ENCODE data around the gene C2orf49.

C2orf49 gene

DNA sequence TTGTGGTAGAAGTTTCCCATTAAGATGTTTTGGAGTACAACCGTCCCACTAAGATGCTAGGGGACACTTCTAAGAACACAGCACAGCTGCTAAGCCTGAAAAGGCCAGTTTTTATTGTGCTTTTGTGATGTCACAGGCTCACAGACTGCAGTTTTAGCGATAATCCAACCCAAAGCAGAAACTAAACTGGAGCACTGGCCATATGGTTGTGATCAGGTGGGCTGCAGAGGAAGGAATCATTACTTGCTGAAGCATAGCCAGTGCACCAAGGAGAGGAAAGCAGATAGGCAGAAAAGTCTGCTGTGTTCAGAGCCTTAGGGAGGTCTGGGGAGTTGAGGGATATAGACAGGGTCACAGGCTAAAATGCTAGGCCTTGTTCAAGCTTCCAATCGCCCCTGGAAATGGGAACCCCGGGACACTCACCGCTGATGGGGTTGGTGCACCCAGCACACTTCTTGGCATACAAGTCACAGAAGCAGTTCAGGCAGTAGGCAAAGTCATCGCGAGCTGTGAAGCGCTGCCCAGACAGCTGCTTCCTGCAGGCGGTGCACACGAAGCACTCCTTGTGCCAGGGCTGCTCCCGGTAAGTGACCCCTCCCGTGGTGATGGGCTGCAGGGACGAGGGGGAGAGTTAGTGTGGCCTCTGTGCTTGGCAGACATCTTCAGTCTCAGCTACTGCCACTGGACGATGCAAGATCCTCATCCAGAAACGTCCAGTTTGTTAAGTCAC lies 25.7 kb downstream of the C2orf49 start:
- no peak for FAIRE-seq

DNA sequence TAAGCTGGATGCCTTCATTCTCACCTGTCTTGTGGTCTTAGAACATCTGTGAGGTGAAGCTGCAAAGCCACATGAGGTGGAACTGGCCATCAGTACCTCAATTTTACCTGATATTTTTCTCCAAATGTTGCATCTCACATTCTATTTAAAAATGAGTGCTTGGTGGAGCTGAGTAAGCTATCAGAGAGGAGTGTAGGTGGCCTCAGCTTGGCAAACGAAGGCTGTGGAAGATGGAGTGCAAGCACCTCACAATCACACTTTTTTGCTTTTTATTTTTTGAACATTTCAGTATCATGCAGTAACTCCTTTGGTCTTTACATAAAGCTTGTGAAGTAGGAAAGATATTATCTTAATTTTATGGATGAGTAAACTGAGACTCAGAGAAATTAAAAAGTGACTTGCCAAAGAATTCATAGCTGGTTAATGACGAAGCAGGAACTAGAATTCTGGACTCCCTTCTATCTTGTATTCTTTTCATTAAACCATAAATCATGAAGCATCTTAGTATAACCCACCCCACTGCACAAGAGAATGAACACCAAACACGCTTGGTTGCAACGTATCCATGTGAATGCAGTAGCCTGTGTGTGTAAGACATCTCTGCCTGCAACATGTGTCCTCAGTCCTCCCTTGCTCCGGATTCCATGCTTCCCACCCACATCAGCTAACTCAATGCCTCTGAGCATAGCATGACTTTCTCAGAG lies 27.2 kb downstream of the C2orf49 start:
- no peak for FAIRE-seq

DNA sequence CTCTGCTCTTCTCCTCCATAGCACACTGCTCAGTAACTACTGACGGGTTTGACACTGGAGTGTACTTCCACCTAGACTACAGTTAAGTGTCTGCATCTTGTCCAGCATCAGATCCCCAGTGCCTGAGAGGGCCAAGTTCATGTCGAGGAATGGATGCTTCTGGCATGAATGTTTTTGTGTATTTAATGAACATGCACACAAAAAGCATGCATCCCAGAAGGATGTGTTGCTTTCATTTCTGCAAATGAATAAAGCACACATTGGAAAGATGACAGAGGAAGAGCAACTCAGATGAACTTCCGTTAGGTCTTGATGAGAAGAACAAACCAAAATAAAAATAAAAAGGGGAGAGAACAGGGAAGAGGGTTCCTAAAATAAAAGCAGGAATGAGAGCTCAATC lies 27.9 kb downstream of the C2orf49 start:
- FAIRE-seq = no peak

DNA sequence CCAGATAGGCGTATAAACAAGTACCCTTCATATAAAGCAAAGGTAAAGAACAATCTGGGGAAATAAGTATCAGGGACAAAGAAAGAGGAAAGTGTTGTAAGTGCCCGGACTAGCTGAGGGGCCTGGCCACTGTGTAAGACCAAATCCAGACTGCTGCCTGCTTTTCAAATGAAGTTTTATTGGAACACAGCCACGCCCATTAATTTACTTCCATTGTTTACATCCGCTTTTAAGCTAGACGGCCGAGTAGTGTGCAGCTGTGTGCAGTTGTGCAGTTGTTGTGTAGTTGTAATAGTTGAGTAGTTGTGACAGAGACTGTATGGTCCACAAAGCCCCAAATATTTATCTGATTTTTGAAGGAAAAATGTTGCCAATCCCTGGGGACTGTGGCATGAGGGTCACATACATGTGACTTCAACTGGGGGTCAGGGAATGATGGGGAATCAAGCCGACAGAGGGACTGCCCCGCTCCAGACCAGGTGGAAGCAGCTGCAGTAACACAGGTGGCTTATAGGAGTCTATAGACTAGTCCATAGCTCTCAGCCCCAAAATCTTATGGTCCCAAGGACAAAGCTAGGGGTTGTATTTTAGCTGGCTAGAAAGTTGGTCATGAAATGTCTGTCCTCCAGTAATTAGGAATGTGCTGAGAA lies 31.5 kb downstream of the C2orf49 start:
- FAIRE-seq = no peak

DNA sequence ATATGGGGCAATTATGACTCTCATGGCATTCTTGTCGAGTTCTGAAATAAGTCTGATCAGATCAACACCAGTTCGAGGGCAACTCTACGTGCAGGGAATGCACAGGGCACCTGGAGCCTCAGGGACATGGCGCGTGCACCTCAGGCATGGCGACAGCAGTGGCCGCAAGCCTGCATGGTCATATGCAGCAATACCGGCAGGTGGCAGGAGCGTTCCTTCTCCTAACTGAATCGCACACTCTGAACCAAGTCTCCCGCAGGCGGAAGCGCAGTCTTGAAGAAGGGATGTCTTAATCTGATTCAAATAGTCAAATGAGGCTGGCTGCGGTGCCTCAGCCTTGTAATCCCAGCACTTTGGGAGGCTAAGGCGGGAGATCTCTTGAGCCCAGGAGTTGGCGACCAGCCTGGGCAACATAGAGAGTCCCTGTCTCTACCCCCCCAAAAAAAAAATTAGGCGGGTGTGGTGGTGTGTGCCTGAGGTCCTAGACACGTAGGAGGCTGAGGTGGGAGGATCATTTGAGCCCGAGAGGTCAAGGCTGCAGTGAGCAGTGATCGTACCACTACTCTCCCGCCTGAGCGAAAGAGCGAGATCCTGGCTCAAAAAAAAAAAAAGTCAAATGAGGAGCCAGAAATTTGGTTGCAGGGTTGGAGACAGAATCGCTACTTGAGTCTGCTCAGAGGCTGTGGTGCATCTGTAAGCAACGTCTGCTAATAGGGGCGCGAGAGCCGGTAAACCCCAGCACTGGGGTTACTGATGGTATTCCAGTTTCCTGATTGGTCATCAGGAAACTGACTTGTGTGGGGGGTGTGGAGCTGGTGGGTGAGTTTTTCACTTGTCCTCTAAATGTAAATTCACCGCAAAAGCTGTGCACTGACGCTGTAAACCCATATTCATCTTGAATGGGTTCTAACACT lies 32.7 kb downstream of the C2orf49 start:
- FAIRE-seq = no peak

DNA sequence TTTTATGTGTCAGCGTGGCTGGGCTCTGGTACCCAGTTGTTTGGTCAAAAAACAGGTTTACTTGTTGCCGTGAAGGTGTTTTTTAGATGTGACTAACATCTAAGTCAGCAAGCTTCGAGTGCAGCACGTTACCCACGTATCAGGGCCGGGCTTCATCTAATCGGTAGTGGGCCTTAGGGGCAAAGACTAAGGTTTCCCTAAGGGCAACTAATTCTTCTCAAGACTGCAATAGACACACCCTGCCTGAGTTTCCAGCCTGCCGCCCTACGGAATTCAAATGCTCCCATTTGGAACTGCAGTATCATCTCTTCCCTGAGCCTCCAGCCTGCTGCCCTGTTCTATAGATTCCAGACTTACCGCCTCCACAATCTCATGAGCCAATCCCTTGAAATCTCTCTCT lies 33.8 kb downstream of the C2orf49 start:
- FAIRE-seq = no peak

DNA sequence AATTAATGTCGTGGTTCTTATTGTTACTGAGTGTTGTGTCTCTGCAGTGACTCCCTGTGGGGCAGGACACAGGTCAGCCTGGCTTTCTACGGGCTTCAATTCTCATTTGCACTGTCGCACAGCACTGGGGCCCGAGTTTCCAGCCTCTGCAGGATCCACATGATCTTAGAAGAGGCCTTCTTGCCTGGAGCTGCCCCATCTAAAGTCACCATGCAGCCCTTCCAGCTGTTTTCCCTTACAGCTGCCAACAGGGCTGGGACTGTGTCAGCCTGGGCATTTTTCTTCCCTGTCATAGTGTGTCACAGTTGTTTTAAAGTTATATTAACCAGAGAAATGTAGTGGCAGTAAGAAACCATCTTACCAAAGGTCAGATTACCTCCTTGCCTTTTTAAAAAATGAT lies 34.5 kb downstream of the C2orf49 start:
- FAIRE-seq = no peak

DNA sequence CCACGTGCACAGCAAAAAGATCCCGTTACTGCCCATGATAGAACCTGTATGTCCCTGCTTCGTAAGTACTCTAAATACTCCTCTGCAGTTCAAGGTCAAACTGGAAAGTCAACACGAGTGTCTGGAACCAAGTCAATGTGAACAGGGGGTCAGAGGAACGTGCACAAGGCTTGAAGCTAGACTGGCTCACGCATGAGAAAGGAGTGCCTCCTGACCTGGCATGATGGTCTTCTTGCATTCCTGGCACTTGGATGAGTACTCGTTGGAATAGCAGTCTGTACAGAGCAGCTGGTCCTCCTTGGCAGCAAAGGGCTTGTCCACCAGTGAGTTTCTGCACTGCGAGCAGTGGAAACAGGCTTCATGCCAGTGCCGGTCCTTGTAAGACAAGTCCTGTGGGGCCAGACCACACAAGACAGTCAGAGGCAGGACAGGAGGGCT lies 36.0 kb downstream of the C2orf49 start:
- no peak for FAIRE-seq

DNA sequence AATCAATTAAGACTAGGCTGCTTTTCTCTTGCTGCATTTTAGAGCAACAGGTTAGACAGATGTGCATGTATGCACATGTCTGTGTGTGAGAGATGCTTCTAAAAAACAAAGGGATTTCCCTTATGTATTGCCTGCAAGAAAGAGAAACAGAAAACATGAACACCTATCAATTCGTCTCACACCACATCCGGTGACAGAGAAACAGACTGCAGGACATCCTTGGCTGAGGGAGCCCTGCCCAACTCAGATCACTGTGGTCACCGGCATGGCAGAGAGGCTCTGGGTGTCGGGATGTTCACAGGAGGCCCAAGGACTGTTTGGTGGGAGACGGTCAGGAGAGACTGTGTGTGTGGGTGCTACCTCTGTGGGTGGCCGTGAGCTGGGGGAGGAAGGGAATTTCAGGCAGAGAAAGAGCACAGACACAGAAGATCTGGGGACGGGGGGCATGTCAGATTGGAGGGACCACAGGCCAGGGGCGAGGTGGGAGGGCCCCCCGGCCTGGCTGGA lies 36.6 kb downstream of the C2orf49 start:
- no peak for FAIRE-seq

DNA sequence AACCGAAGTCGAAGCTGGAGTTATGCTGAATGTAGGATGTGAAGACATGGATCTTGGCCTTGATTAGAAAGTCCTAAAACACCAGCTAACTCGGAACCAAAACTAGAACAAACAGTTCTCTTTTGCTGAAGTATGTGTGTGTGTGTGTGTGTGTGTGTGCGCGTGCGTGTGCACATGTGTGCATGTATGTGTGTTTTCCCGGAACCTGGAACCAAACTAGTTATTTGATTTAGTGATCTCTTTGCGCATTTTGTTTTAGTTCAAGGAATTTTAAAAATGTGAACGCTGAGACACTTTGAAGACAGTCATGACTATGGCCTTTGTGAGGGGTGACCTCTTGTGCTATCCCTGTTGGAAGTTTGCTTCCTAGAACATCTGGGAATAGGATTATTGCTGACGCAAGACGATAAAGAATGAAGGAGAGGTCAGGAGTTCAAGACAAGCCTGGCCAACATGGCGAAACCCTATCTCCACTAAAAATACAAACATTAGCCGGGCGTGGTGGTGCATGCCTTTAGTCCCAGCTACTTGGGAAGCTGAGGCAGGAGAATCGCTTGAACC lies 37.7 kb downstream of the C2orf49 start:
- FAIRE-seq = no peak

DNA sequence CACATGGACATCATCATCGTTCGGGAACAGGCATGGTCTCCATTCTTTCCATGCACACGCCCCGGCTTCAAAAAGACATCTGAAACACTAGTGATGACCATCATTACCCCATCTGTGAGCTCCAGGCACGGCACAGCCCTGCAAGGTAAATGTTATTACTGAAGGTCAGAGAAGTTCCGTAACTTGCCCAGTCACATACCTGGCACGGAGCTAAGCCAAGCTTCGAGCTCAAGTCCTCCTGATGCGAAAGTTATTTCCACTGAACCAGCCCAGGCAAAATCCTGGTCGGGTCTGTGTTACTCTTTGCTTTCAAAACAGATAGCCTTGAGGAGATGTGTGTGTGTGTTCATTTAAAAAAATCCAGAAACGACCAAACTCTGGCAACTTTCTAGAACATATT lies 38.7 kb downstream of the C2orf49 start:
- no peak for FAIRE-seq

DNA sequence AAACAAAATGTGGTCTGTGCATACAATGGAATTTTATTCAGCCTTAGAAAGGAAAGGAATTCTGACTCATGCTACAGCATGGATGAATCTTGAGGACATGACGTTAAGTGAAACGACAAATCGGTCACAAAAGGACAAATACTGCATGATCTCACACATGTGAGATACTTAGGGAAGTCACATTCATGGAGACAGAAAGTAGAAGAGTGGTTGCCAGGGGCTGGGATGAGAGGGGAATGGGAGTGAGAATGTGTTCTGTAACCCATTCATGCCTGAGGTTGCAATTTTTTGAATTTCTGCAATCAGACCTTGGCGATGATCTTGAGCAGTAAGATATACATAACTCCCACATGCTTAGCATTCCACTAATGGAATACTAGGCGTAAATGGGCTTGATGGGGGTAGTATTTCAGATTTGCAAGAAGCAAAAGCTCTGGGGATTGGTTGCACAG lies 39.5 kb downstream of the C2orf49 start:
- FAIRE-seq = no peak

DNA sequence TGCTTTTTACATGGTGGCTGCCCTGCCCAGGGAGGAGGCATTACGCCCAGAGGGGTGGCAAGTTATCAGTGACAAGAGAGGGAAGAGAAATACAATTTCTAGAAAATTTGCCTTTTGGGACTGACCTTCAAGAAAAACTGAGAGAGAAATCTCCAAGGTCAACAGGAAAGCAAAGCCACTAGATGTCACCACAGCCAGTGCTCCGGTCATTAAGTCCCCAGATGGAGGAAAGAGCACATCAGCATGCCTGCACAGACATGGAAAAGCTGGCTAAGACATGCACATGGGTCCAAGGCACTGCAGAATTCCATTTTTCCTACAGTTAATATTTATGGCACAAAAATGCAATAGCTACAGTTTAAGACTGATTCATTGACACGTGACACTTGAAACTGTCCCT lies 40.5 kb downstream of the C2orf49 start:
- no peak for FAIRE-seq

DNA sequence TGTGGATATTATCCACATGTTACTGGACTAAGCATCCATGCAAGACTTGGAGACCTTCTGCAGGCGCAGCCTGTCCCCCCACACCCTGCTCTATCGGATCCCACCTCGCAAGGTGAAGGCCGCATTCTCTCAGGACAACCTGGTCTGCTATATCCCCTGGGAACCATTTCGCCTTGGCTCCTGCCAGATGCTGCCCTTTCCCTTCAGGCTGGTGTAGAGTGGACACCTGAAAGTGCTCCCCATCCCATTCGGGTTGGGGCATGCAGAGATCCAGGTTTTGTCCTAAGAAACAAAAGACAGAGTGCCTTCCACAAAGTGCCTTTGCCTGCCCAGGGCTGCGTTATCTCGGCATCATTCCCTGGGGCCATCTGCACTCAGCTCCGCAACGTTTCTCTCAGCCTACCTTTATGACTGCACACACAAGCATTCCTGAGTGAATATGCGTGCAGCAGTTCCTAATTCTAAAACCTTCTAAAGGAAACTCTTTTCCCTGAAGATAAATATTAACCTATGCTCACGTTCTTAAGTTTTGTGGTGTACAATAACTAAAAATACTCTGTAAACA lies 41.0 kb downstream of the C2orf49 start:
- no peak for FAIRE-seq

DNA sequence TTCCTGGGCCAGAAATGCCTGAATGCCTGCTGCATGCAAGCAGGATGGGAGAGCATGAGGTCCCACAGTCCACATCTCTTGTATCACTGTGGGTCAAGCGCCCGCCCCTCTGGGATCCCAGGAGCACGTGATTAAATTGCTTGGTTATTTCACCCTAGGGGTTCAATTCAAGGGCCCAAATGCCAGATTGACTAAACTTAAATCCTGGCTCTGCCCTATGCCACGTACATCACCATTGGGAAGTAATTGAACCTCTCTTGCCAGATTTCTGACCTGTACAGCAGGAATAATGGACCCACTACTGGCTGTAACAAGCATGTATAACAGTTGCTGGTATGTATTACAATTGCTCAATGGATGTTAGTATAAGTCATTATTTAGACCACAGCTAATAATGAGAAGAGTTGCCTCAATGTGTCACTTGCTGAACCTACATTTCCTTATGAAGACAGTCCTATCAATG lies 41.6 kb downstream of the C2orf49 start:
- FAIRE-seq = no peak

DNA sequence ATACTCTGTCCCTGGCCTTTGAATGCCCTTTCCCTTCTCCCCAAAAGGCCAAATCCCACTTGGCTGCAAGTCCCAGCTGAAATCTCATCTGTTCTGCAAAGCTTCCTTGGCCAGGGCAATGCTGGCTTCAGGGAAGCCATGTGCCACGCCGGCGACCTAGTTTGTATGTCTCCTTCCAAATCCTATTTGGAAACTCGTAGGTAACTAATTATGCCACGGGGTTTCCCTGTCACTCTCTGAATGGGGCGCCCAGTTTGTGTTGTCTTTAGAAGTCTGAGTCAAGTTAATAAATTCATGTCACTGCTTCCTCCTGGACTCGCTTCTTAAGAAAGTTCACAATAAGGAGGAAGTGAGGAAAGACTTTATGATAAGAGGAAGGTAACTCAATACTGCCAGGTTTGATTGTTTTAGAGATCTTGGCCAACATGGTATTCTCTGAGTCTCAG lies 42.4 kb downstream of the C2orf49 start:
- no peak for FAIRE-seq

DNA sequence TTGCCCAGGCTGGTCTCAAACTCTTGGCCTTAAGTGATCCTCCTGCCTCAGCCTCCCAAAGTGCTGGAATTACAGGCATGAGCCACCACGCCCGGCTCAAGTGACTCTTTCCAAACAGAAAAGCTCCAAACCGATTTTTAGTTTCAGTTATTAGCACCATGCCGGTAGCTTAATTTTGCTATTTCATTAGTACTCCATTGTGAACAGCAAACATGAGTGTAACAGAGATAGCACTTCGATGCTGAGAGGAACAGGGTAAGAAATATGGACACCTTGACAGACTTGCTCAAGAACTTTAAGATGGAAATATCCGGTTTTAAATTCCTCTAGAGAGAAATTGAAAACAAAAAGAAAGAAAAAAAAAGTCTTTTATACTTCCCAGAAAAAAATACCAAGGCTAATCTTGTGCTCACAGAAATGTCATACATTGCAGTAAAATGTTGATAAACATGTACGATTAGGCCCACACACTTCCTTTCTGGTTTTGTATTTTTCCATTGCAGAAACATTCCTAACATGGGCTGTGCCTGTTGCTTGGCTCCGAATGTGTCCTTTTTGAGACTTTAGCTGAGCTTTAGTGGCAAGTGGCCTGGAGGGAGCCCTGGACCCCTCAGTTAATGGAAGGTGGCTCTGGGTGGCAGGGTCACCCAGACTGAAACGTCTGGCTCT lies 43.2 kb downstream of the C2orf49 start:
- FAIRE-seq = no peak

DNA sequence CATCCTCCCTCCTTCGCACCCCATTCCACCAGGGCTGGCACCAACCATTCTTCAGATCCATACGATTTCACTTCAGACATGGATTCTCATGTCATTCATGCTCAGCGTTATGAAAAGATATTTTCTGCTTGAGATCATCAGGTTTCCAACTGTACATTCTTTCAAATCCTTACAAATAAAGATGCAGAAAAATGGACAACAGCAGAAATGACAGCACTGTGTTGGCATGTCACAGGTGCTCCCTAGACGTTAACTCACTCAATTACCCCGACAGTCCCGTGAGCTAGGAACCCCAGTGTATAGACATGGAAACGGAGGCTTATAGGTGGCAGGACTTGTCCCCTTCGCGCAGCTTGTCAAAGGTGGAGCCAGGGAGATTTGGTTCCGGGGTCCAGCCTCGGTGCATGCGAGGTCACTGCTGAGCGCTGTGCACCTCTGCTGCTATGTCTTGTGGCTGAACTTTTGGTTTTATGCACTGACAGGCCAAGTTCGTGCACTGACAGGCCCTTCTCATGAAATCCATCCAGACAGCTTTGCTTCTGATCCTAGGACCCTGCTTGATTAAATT lies 43.8 kb downstream of the C2orf49 start:
- FAIRE-seq = no peak

DNA sequence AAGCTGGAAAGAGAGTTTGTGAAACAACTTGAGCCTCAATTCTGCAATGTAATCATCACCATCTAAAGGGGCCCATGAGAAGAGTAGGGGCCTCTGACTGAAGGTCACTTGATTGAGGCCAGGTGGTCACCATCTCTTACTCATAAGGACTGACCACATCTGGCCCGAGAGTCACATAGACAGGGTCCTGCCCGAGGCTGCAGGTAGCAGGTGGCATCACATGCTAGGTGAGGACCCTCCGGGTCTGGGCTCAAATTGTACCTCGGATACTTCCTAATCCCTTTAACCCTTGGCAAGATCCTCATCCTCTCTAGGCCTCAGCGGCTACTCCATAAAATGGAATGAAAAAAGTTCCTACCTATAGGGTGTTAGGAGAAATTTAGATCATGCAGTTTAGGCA lies 44.8 kb downstream of the C2orf49 start:
- no peak for FAIRE-seq

DNA sequence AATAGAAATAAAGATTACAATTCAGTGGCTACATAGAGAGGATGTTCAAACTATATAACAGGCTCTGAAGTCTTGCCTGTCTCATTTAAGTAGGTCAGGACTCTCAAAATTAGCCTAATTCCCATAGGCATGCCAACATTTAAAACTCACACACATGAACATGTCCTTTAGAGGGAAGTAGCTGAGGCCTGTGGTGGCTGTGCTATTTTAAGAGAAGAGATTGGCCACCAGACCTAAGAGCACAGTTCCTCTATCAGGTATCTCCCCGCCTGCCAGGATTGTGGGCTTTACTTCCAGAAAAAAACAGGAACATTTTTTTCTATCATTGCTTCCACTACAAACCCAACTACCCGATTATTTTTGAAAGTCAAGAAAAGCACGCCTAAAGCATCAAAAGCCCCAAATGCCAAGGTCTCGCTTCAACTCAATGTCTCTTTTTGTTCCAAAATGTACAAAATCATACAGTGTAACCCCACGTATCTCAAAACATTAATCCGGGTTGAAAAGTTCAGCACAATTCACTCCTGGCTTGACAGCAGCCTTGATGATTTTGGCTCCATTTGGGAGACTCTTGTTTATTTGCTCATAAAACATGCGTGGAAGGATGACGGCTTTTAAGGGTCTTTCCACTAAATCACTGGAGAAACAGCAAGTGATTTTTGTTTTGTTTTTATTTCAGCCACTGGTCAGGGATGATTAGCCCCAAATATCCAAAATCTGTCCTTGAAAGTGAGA lies 46.3 kb downstream of the C2orf49 start:
- no peak for FAIRE-seq

Data from islet of Langerhans (tissue), 1 donor.